Measurements from ENCODE around the gene SNAP25.

- TF ChIP-seq CTCF (IDR thresholded peaks at IDR 0.05): no peak
- TF ChIP-seq EZH2 (IDR thresholded peaks at IDR 0.05; ENCODE audit: borderline replicate concordance, insufficient read depth, low read depth, low read length, poor library complexity, severe bottlenecking): no peak
Observed at GRCh38 chr20:10190456-10190855, 28.2 kb upstream of the SNAP25 start.

Measured in B cell (primary cell).